ENCODE results near the gene KCNV2.

The KCNV2 gene

GRCh38 chr9:2765250-2765880, 48.1 kb downstream of the KCNV2 start:
- DNase-seq (ENCODE audit: insufficient read length), result no peak
- TF ChIP-seq POLR2AphosphoS5 (IDR thresholded peaks at IDR 0.05; ENCODE audit: low read depth, low read length) (no peak), TAF1 (IDR thresholded peaks at IDR 0.05; ENCODE audit: borderline replicate concordance, low read depth, low read length) (no peak), POLR2A (IDR thresholded peaks at IDR 0.05; ENCODE audit: low read depth, low read length) (no peak)
- FAIRE-seq, result peak; percentile 27

- DNase-seq (ENCODE audit: insufficient read length), result no peak
- TF ChIP-seq POLR2AphosphoS5 (IDR thresholded peaks at IDR 0.05; ENCODE audit: low read depth, low read length) (no peak), TAF1 (IDR thresholded peaks at IDR 0.05; ENCODE audit: borderline replicate concordance, low read depth, low read length) (no peak), POLR2A (IDR thresholded peaks at IDR 0.05; ENCODE audit: low read depth, low read length) (no peak)
- FAIRE-seq, result no peak
Measured at GRCh38 chr9:2767800-2768677, 50.7 kb downstream of the KCNV2 start.

- no peak for TF ChIP-seq POLR2AphosphoS5 (IDR thresholded peaks at IDR 0.05; ENCODE audit: low read depth, low read length)
- no peak for DNase-seq (ENCODE audit: insufficient read length)
- no peak for FAIRE-seq
Measured at GRCh38 chr9:2771087-2771486, 53.8 kb downstream of the KCNV2 start.

GRCh38 chr9:2771661-2772060, 54.4 kb downstream of the KCNV2 start:
- no peak for FAIRE-seq
- no peak for TF ChIP-seq POLR2A (IDR thresholded peaks at IDR 0.05; ENCODE audit: low read depth, low read length)
- TF ChIP-seq TAF1 (IDR thresholded peaks at IDR 0.05; ENCODE audit: borderline replicate concordance, low read depth, low read length), result no peak
- no peak for TF ChIP-seq POLR2AphosphoS5 (IDR thresholded peaks at IDR 0.05; ENCODE audit: low read depth, low read length)
- no peak for DNase-seq (ENCODE audit: insufficient read length)

- DNase-seq (ENCODE audit: insufficient read length) (no peak), FAIRE-seq (no peak)
- TF ChIP-seq POLR2AphosphoS5 (IDR thresholded peaks at IDR 0.05; ENCODE audit: low read depth, low read length) (no peak), TAF1 (IDR thresholded peaks at IDR 0.05; ENCODE audit: borderline replicate concordance, low read depth, low read length) (no peak), POLR2A (IDR thresholded peaks at IDR 0.05; ENCODE audit: low read depth, low read length) (no peak)
Measured at GRCh38 chr9:2777454-2777853, 60.1 kb downstream of the KCNV2 start.

- DNase-seq (ENCODE audit: insufficient read length), result no peak
- no peak for FAIRE-seq
- TF ChIP-seq POLR2AphosphoS5 (IDR thresholded peaks at IDR 0.05; ENCODE audit: low read depth, low read length) (no peak), POLR2A (IDR thresholded peaks at IDR 0.05; ENCODE audit: low read depth, low read length) (no peak), TAF1 (IDR thresholded peaks at IDR 0.05; ENCODE audit: borderline replicate concordance, low read depth, low read length) (no peak)
Measured at GRCh38 chr9:2778816-2779215, 61.5 kb downstream of the KCNV2 start.
